GM21515 (cell line): ENCODE results near the gene IFITM5.
"Not testable (repeated sequence)": the region's sequence is repeated elsewhere in the genome, so short reads cannot be mapped to it uniquely, and the experiment has no call there.

Experiments
- ATAC-seq: cut with Tn5 transposase; IDR thresholded peaks from one replicate; pipeline ENCODE4 v1.9.1; 2021; ENCODE audit not compliant: unreplicated experiment

Gene IFITM5

DNA sequence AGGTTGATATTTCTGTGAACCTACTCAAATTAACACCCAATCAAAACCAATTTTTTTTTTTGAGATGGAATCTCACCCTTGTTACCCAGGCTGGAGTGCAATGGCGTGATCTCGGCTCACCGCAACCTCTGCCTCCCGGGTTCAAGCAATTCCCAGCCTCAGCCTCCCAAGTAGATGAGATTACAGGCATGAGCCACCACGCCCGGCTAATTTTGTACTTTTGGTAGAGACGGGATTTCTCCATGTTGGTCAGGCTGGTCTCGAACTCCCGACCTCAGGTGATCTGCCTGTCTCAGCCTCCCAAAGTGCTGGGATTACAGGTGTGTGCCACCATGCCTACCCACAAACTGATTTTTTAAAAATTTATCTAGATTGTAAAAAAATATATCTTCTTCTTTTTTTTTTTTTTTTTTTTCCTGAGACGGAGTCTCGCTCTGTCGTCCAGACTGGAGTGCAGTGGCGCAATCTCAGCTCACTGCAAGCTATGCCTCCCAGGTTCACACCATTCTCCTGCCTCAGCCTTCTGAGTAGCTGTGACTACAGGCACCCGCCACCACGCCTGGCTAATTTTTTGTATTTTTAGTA is 29.3 kb upstream of the IFITM5 start:
- ATAC-seq: not testable (repeated sequence)

DNA sequence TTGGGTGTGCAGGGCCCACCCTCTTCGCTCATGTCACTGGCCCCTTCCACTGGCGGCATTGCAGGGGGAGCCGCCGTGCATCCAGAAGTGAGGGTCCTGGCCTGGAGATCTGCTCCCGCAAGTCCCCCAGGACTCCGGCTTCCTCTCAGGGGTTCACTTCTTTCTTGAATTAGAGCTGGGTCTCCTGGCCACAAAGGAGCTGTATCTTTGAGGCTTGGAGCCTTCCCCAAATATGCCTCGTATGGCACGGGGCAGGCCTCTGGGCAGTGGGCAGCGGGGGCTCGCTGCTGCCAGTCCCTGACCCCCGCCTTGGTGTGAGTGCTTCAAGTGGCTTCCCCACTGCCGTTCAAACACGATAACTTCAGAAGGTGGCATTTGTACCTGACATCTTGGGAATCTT is 28.7 kb upstream of the IFITM5 start:
- no peak for ATAC-seq

DNA sequence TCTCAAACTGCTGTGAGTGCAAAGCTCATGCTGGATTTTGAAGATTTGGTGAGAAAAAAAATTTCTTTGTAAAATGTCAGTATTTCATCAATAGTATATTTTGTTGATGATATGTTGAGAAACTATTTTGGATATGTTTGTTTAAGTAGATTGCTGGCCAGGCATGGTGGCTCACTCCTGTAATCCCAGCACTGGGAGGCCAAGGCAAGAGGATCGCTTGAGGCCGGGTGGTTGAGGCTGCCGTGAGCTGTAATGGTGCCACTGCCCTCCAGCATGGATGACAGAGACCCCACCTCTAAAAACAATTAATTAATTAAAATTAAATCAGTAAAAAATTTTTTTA is 28.2 kb upstream of the IFITM5 start:
- no peak for ATAC-seq

DNA sequence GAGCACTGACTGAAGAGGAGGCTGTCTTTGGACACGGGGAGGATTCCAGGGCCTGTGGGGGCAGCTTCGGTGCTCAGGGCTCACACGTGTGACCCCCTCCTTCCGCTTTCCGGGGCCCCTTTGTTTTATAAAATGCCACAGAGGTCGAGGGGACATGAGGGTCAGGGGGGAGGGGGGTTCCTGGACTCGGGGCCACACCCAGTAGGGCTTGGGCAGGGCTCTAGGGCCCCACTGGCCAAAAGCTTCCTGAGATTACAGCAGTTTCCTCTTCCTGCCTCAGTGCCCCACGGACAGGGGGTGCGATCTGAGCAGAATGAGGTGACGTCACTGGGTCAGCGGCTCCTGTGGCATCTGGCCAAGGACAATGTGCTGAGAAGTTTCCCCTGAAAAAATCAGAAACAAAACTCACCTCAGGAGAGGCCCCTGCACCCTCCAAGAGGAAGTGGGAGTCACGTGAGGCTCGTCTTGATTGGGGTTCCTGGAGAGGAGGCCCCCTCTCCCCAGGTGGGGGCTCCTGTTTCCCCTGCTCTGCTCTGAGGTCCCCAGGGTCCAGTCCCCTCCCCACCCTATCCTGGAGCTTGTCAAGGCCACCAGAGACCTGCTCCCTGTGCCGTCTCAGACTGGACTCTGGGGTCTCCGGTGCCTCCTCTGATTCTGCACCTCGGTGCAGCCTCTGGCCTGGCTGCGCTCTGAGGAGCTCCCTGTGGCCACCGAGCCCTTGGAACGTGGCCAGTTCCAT is 27.7 kb upstream of the IFITM5 start:
- ATAC-seq: peak; percentile 55

DNA sequence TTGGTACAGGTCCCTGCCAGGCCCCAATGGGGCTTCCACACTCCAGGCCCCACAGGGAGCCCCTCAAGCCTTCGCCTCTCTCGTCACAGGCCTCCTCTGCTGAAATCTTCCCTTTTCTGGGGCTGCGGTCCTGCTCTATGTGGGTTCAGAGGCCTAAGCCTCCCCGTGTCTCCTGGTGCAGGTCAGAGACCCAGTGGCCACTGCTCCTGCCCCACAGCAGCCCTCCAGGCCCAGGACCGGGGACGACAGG is 27.2 kb upstream of the IFITM5 start:
- ATAC-seq: no peak

DNA sequence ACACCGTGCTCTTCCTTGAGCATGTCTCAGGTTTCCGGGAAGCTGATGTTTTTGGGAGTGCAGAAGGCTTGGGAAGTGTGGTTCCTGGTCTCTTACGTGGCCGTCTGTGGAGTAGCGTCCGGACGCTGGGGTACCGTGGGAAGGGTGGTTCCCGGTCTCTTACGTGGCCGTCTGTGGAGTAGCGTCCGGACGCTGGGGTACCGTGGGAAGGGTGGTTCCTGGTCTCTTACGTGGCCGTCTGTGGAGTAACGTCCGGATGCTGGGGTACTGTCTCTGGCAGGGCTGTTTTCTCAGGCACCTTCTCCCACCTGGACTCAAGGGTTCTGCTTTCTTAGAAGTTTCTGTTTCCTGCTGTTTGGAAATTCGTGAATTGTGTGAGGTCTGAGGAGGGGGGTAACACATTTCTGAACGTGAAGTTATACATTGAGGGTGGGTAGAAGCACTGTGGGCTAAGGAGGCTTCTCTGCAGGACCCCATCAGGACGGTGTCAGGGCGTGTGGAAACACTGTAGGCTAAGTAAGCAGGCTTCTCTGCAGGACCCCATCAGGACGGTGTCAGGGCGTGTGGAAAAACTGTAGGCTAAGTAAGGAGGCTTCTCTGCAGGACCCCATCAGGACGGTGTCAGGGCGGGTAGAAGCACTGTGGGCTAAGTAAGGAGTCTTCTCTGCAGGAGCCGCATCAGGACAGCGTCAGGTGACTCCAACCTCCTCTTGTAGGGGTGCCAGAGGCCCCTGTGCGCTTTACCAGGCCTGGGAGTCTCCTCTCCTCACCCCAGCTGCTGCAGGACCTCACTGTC is 26.7 kb upstream of the IFITM5 start:
- ATAC-seq: no peak

DNA sequence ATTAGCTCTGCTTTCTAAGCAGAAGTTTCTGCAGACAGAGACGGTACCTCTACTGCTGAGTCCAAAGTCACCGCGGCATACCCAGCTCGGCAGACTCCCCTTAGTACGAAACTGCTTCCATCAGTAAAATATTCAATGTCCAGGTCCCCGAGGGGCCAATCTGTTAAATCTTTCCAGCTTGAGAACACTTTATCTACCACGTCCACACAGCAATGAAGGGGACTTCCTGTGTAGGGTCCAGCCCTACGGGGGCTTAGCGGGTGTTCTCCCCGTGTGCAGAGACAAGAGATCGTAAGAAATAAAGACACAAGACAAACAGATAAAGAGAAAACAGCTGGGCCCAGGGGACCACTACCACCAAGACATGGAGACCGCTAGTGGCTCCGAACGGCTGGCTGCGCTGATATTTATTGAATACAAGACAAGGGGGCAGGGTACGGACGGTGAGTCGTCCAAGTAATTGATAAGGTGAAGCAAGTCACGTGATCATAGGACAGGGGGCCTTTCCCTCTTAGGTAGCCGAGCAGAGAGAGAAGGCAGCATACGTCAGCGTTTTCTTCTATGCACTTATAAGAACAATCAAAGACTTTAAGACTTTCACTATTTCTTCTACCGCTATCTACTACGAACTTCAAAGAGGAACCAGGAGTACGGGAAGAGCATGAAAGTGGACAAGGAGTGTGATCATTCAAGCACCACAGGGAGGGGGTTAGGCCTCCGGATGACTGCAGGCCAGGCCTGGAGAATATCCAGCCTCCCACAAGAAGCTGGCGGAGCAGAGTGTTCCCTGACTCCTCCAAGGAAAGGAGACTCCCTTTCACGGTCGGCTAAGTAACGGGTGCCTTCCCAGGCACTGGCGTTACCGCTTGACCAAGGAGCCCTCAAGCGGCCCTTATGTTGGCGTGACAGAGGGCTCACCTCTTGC is 25.5 kb upstream of the IFITM5 start:
- not testable (repeated sequence) for ATAC-seq

DNA sequence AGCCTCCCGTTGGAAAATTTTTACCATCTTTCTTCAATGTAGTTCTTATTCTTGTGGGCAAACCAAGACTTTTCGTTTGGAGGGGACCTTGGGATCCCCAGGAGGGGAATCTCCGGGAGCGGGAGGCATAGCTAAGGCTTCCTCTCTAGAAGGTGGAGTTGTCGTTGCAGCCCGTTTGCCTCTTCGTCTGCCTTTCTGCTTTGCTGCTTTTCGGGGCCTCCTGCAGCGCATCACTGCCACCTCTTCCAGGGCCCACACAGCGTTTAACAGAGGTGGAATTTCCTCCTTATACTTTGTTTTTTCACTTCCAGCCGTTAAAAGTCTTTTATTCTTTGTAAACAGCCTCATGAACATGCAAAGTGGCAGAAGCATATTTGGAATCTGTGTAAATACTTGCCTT is 24.8 kb upstream of the IFITM5 start:
- ATAC-seq: no peak

DNA sequence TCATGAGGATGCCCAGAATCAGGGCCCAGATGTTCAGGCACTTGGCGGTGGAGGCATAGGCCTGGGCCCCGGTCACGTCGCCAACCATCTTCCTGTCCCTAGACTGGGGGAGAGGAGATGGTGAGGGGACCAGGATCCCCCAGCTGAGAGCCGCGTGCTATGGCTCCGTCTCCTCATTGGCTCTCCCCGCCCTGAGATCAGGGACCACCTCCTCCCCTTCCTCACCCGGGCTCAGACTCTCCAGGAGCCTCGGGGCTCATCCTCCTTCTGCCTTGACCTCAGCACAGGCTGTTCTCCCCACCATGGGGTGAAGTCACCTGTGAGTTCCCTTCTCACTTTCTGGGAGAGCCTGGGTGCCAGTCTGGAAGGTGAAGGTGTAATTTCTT is 20.6 kb upstream of the IFITM5 start:
- not testable (repeated sequence) for ATAC-seq

DNA sequence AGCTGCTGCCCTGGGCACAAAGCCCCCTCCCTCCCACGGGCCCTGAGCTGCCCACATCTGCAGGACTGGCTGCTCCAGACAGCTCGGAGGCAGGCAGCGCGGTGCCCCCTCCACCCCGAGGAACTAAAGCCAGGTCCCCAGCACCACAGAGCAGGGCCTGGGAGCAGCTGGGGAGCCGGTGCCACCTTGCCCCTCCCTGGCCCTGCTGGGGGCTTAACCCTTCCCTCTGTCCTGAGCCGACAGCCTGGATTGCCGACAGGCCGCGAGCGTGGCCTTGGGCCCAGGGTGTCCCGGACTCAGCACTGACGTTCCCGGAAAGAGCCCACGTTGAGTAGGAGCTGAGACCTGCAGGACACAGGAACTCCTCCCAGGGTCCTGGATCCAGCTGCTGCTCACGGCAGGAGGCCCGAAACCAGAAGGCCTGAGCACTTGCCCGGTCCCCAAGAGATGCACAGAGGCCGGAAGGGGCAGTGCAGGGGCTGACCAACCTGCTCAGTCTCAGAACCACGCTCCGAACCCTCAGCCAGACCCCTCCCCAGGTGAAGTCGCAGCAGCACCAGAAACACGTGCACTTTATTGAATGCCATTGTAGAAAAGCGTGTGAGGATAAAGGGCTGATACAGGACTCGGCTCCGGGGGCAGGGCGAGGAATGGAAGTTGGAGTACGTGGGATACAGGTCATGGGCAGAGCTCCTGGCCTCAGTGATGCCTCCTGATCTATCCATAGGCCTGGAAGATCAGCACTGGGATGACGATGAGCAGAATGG is 20.0 kb upstream of the IFITM5 start:
- ATAC-seq: not testable (repeated sequence)

DNA sequence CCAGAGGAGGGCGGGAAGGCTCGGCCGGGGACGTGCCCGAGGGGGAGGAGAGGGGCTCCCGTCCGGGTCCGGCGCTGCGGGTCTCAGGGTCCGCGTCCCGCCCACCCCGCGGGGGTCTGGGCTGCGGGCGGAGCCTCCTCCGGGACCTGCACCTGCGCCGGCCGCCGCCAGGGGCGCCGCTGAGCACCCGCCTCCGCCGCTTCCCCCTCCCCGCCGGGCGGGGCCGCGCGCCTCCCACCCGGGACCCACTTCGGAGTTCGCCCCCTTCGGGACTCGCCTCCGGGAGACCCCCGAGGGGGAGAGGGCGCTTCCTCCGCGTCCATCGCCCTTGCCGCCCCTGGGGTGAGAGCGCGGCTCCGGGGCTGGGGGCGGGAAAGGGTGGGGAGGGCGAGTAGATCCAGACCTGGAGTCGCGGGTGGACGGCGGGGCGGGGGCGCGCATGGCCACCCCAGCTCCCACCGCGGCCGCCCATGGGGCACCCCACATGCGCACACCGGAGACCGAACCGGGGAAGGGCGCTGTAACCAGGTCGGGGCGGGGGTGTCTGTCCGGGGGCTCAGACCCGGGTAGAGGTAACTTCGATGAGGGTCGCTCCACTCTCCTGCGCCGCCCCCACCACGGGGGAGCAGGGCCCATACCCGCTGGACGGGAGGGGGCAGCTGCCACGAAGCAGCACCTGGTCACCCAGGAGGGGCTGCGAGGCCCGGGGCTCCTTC is 19.2 kb upstream of the IFITM5 start:
- not testable (repeated sequence) for ATAC-seq

DNA sequence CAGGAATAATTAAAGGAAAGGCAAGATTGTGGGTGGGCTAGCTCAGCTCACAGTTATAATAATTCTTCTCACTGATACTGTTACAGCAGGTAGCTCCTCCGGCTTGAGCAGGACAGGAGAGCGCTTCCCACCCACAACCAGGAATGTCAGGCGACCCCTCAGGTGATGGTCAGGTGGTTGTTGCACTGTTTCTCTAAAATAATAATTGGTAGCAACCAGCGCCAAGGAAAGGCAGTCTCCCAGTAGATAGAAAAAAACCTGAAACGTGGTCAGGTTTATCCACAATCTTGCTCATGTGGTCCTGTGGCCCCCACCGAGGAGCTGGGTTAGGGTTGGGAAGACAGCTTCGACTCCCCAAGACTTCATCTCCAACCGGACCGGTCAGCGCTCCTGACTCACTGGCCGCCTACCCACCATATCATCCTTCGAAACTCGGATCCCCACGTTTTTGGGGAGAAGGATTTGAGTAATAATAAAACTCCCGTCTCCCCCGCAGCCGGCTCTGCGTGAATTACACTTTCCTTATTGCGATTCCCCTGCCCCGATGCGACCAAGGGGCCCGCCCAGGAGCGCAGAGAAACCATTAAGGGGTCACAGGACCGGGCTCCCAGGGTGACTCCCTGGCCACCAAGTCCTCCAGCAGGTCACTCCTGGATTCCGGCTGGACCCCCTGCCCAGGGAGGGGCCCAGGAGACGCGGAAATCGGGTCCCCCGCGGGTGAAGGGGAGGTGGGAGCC is 18.5 kb upstream of the IFITM5 start:
- not testable (repeated sequence) for ATAC-seq

DNA sequence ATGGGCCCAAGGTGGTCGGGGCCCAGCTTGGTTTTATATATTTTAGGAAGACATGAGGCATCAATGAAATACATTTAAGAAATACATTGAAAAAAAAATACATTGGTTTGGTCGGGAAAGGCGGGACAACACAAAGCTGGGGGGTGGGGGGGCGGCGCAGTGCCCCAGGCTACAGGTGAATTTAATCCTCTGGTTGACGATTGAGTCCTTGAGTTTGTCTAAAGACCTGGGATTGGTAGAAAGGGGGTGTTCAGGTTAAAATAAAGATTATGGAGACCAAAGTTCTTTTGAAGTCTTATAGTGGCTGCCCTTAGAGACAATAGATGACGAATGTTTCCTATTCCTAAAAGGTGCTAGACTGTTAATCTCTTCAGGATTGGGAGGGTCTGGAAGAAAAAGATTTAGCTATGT is 17.6 kb upstream of the IFITM5 start:
- ATAC-seq: no peak

DNA sequence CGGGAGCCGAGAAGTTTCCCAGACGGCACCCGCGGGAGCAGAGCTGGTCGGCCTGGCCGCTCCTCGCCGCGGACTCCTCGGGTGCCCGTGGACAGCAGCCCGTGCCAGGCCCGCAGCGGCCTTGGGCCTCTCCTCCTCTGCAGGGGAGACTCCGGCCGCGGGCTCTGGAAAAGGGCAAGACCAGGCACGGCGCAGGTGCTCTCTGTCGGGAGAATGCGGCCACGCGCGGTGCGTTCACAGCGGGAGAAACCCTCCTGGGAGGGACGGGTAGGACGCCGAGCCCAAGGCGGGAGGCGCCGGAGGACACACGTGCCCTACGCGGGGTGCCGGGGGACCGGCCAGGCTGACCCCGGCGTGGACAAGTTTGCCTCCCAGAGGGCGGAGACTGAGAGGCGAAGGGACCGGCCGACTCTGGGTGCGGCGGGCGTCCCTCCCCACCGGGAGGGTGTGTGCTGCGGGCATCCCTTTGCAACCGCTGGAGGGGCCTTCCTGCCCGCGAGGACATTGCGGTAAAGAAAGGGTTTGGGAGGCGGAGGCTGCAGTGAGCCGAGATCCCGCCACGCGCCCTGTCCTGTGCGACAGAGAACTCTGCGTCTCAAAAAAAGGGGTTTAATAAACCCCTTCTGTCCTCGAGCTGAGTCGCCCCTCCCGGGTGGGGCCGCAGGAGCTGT is 16.8 kb upstream of the IFITM5 start:
- no peak for ATAC-seq

DNA sequence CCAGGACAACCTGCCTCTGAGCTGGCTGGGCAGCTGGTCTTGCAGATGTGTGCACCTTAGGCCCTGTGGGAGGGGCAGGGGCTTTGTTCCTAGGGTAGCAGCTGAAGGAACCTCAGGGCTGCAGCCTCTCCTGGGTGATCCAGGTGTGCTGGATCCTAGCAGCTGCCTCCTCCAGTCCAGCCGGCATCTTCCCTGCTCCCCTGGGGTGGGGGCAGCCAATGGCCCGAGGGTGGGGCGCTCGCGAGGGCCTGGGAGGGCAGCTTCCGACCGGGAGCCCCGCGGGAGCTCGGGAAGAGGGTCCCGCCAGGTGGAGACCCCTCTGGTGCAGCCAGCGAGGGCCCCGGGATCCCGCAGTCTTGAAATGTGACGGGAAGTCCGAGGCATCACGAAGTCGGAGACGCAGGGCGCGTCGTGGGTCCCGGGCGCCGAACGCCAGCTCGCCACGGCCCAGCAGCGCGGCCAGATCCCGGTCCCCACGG is 16.2 kb upstream of the IFITM5 start:
- no peak for ATAC-seq

DNA sequence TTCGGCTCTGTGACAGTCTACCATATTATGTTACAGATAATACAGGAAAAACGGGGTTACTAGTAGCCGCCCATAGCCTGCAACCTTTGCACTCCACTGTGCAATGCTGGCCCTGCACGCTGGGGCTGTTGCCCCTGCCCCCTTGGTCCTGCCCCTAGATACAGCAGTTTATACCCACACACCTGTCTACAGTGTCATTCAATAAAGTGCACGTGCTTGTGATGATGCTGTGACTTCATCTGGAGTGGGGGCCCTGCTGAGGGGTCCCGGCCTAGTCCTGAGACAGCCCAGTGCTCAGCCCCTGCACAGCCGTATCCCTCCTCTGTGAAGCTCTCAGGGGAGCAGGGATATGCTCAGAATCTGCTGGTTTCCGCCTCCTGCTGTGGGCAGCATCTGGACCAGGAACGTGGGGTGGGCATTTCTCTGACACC is 15.7 kb upstream of the IFITM5 start:
- no peak for ATAC-seq

DNA sequence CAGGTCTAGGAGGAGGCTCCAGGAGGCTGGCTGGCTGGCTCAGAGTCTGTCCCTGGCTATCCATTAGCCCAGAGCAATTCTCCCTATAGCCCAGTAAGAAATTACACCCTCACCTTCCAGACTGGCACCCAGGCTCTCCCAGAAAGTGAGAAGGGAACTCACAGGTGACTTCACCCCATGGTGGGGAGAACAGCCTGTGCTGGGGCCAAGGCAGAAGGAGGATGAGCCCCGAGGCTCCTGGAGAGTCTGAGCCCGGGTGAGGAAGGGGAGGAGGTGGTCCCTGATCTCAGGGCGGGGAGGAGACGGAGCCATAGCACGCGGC is 15.2 kb upstream of the IFITM5 start:
- not testable (repeated sequence) for ATAC-seq

DNA sequence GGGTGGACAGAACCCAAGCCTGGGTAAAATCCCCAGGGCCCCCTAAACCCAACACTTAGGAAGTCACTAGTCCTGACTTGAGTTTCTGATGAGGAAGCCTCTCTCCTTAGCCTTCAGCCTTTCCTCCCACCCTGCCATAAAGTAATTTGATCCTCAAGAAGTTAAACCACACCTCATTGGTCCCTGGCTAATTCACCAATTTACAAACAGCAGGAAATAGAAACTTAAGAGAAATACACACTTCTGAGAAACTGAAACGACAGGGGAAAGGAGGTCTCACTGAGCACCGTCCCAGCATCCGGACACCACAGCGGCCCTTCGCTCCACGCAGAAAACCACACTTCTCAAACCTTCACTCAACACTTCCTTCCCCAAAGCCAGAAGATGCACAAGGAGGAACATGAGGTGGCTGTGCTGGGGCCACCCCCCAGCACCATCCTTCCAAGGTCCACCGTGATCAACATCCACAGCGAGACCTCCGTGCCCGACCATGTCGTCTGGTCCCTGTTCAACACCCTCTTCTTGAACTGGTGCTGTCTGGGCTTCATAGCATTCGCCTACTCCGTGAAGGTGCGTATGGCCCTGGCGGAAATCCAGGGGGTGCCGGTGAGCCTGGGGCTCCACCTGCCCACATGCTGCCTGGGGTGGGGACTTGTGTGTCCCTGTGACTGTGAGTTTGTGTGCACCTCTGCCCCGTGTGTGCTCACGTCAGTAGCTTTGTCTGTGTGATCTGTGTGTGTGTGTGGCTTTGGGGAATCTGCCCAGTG is 14.6 kb upstream of the IFITM5 start, which contains the start of gene IFITM1:
Gene IFITM1, plus strand, starts transcription at position 254 of the 767 bp plus-strand sequence. Its CDS starts 131 bp downstream, at position 385.
- no peak for ATAC-seq
